HepG2 (cell line): ENCODE measurements around the gene WNT3A. TPM values are rescaled to one million over a fixed set of nuclear protein-coding genes. Genes with fewer than 3 reads are reported as not detected.

Source experiments
- ATAC-seq: fragments of 200-7000 bp; cut with Tn5 transposase; 3 replicates; pipeline ENCODE4 v1.9.1; 2020; ENCODE audit warnings: mild to moderate bottlenecking, moderate library complexity
- BruUV-seq: library from RNA; stranded (reverse); fragments of 400-500 nt; replicated peaks from 2 replicates; lab custom pipeline; 2021; lab: Mats Ljungman, UMichigan
- CTCF ChIA-PET: fragments of 300-600 bp; formaldehyde crosslinking; extraction: SDS; loops from one replicate; lab custom pipeline; 2021; ENCODE audit warnings: low total read pairs, inconsistent platforms, low intra/inter-chr PET ratio; lab: Yijun Ruan, JAX
- POLR2A ChIA-PET: fragments of 350-600 bp; sonication (Branson Sonifier 250); formaldehyde crosslinking; loops from one replicate; lab custom pipeline; 2020; ENCODE audit warnings: antibody characterized with exemption, inconsistent platforms; lab: Yijun Ruan, JAX
- DNase-seq: peaks from one replicate; pipeline ENCODE4 v3.0.0-alpha.2; 2015; ENCODE audit warnings: low spot score
- FAIRE-seq: peaks from 3 replicates; lab custom pipeline; 2011; peaks lifted over from hg19 to GRCh38; lab: Jason Lieb, UNC
- H2AFZ ChIP-seq: one replicate; pipeline ENCODE4 v1.6.1; 2011; ENCODE audit warnings: low read length, inconsistent platforms
- H3K27ac ChIP-seq: fragments of 300-600 bp; 3 replicates; pipeline ENCODE4 v1.8.0; 2011; ENCODE audit warnings: mixed run types, mild to moderate bottlenecking, mixed read lengths, low read length, inconsistent platforms; ENCODE audit not compliant: insufficient read depth; ENCODE audit errors: extremely low read length
- H3K27me3 ChIP-seq, 2 experiments: fragments of 200-600 bp in 1 of 2; 2 replicates in 1 of 2; 3 replicates in 1 of 2; pipeline versions ENCODE4 v1.6.0 to v1.8.0; 2011; ENCODE audit warnings: low read length in 2 of 2, mild to moderate bottlenecking in 2 of 2, moderate library complexity in 2 of 2, inconsistent platforms in 1 of 2; ENCODE audit not compliant: insufficient read depth in 2 of 2, control insufficient read depth in 1 of 2
- H3K36me3 ChIP-seq, 2 experiments: fragments of 200-600 bp in 1 of 2; replicated peaks in 1 of 2; 2 replicates in 1 of 2; 3 replicates in 1 of 2; pipeline versions ENCODE4 v1.5.1 to v1.8.0; 2011; ENCODE audit warnings: low read length in 2 of 2, inconsistent platforms in 1 of 2; ENCODE audit not compliant: insufficient read depth in 2 of 2, control insufficient read depth in 1 of 2
- H3K4me1 ChIP-seq: 2 replicates; pipeline ENCODE4 v1.5.1; 2012; ENCODE audit warnings: low read length, inconsistent platforms; ENCODE audit not compliant: insufficient read depth
- H3K4me2 ChIP-seq: 2 replicates; pipeline ENCODE4 v1.6.0; 2011; ENCODE audit warnings: low read depth, low read length, inconsistent platforms
- H3K4me3 ChIP-seq, 3 experiments: fragments of 200-600 bp in 1 of 3; sonication (generic), shearing (Covaris generic) in 1 of 3; replicated peaks in 1 of 3; 2 replicates each; pipeline ENCODE4 v1.5.1; 2011 to 2016; ENCODE audit warnings: low read length in 3 of 3, inconsistent platforms in 2 of 3, low read depth in 2 of 3, mild to moderate bottlenecking in 2 of 3, control low read depth in 1 of 3, mixed read lengths in 1 of 3; ENCODE audit not compliant: insufficient read depth in 1 of 3
- H3K79me2 ChIP-seq: one replicate; pipeline ENCODE4 v1.6.1; 2011; ENCODE audit warnings: low read length, inconsistent platforms; ENCODE audit not compliant: insufficient read depth
- H3K9ac ChIP-seq: 2 replicates; pipeline ENCODE4 v1.6.0; 2011; ENCODE audit warnings: mild to moderate bottlenecking, low read depth, low read length, inconsistent platforms; ENCODE audit not compliant: insufficient read depth
- H3K9me3 ChIP-seq: 2 replicates; pipeline ENCODE4 v1.5.1; 2012; ENCODE audit warnings: mild to moderate bottlenecking, low read length
- H4K20me1 ChIP-seq: 2 replicates; pipeline ENCODE4 v1.6.0; 2011; ENCODE audit warnings: inconsistent platforms, mild to moderate bottlenecking, low read length, moderate library complexity; ENCODE audit not compliant: insufficient read depth
- KLF12 ChIP-seq: sonication (generic); formaldehyde crosslinking; IDR thresholded peaks from 2 replicates; pipeline ENCODE4 v1.4.0; 2020; ENCODE audit warnings: missing genetic modification reagents, borderline replicate concordance
- ZNF124 ChIP-seq: sonication (generic); formaldehyde crosslinking; IDR thresholded peaks from 2 replicates; pipeline ENCODE4 v1.4.0; 2020; ENCODE audit warnings: missing genetic modification reagents
- ZNF317 ChIP-seq: sonication (generic); formaldehyde crosslinking; IDR thresholded peaks from 2 replicates; pipeline ENCODE4 v1.5.0; 2020; ENCODE audit warnings: mild to moderate bottlenecking, missing genetic modification reagents
- WGBS: methylation state at CpG from one replicate; pipeline ENCODE4 v1.1.6; 2017; ENCODE audit warnings: low lambda C conversion rate; 5-methylcytosine and 5-hydroxymethylcytosine counted together
- in situ Hi-C: cut with HindIII; loops from 2 replicates; pipeline ENCODE4 v1.10.0; 2017; ENCODE audit warnings: low pct_unique_long_range_greater_than_20kb; ENCODE audit not compliant: extremely low pct_ligation_motif_present
- intact Hi-C: fragments of 100-400 bp; cut with micrococcal nuclease; formaldehyde crosslinking; loops from one replicate; pipeline ENCODE4 v1.10.0; 2022; ENCODE audit not compliant: unreplicated experiment
- polyA plus RNA-seq, 8 experiments: library from polyadenylated mRNA; depleted of rRNA in 3 of 8; stranded (reverse) in 7 of 8; unstranded in 1 of 8; fragments of >200 nt; fragmentation: Illumina TruSeq in 4 of 8; extraction: Trizol in 4 of 8; gene quantifications; 2 replicates each; pipeline versions ENCODE4 v1.2.1 to v1.2.3, GENCODE V29; 2011 to 2016; ENCODE audit warnings: low read depth in 4 of 8, missing spikeins in 1 of 8, mixed read lengths in 1 of 8; ENCODE audit not compliant: insufficient read depth in 1 of 8
- total RNA-seq, 5 experiments: library from RNA; depleted of rRNA; stranded (reverse); fragments of >200 nt; fragmentation: Illumina TruSeq; extraction: Trizol; gene quantifications; 2 replicates each; pipeline ENCODE4 v1.2.3, GENCODE V29; 2016; ENCODE audit warnings: low read depth in 1 of 5
- TF ChIP-seq, protein P1 (sequence below): IDR thresholded peaks from 2 replicates; pipeline ENCODE4 v1.6.1; 2012; ENCODE audit warnings: inconsistent platforms
- TF ChIP-seq, protein P2 (sequence below): sonication (generic); formaldehyde crosslinking; IDR thresholded peaks from 2 replicates; pipeline ENCODE4 v1.4.0; 2020; ENCODE audit warnings: missing genetic modification reagents

Gene WNT3A
- total and polyA plus RNA-seq, 2 of the 13 experiments (the other 11 are each of a cell fraction or from before 2014, with no cell fraction given): not detected

DNA sequence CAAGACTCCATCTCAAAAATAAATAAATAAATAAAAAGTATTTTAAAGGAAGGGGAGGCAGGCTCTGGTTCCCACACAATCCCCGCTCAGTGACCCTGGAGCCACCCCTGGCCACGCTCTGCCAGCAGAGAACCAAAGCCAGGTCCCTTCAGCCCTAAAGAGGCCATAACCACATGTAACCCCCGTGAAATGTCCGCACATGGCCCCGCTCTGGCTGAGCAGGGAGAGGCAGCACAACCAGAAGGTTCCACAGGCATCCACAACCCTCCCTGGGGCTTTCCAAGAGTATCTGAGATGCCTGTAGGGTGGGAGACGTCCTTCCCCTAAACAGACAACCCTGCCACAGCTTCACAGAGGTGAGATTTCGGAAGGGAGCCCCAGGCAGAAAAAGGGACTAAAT lies 74.3 kb downstream of the WNT3A start:
- FAIRE-seq: no peak
- DNase-seq: no peak

More for the DNA sequence above, 74.3 kb downstream of the WNT3A start:
- ChIA-PET CTCF (no interaction called here), POLR2A (interaction anchor here (1.1 to 1.6 kb wide), 3 partner anchors 25 to 84 kb away, joined by 4 to 18 read pairs (median 6); partner anchors contain the start of gene IBA57)
- H2AFZ ChIP-seq: no peak overlapping the region
- peaks cover 0 to 7% of the 10 kb centered on the region in 2 experiments; a peak in 1 of 5 replicates for H3K36me3 ChIP-seq
- H3K4me3 ChIP-seq: peak overlapping the region; percentile 70 to 93 (median 85)
- no peaks in the 10 kb centered on the region for H3K9me3 ChIP-seq
- H3K27me3 ChIP-seq: peaks cover 0 to 3% of the 10 kb centered on the region in 2 experiments; a peak in 1 of 5 replicates
- peaks cover 29% of the 10 kb centered on the region for H4K20me1 ChIP-seq
- peak overlapping the region; percentile 96 for H3K4me2 ChIP-seq
- BruUV-seq: no TSS peak
- WGBS: 66% methylated on average over 4 of the region's 7 CpGs
- H3K27ac ChIP-seq: no peak overlapping the region
- peaks cover 48% of the 10 kb centered on the region for H3K79me2 ChIP-seq
- in situ Hi-C loops (no loop called here), intact Hi-C loops (loop anchor here (10.0 kb wide), 1 partner anchor 1146 kb away; no protein-coding TSS in a partner anchor)
- H3K4me1 ChIP-seq: peaks cover 29% of the 10 kb centered on the region
- no peak for ATAC-seq
- peak overlapping the region; percentile 100 for H3K9ac ChIP-seq
- TF ChIP-seq, protein P1, sequence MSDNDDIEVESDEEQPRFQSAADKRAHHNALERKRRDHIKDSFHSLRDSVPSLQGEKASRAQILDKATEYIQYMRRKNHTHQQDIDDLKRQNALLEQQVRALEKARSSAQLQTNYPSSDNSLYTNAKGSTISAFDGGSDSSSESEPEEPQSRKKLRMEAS: peak; percentile 8; the same call in 1 of the 2 replicates
- TF ChIP-seq, protein P2, sequence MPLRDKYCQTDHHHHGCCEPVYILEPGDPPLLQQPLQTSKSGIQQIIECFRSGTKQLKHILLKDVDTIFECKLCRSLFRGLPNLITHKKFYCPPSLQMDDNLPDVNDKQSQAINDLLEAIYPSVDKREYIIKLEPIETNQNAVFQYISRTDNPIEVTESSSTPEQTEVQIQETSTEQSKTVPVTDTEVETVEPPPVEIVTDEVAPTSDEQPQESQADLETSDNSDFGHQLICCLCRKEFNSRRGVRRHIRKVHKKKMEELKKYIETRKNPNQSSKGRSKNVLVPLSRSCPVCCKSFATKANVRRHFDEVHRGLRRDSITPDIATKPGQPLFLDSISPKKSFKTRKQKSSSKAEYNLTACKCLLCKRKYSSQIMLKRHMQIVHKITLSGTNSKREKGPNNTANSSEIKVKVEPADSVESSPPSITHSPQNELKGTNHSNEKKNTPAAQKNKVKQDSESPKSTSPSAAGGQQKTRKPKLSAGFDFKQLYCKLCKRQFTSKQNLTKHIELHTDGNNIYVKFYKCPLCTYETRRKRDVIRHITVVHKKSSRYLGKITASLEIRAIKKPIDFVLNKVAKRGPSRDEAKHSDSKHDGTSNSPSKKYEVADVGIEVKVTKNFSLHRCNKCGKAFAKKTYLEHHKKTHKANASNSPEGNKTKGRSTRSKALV (CRISPR knock-in tag): 0 out of 2 replicates have a peak, but pooled peaks have one; percentile 5
- TF ChIP-seq ZNF124 (CRISPR knock-in tag) (no peak), KLF12 (CRISPR knock-in tag) (no peak), ZNF317 (0 out of 2 replicates have a peak, but pooled peaks have one; percentile 16)
